DOHH2 (cell line): ENCODE measurements around the gene KDM4C.

ENCODE experiments used
- H3F3A ChIP-seq: fragments of 200-600 bp; sonication (generic), shearing (Covaris generic); 2 replicates; pipeline ENCODE4 v1.6.0; 2016; ENCODE audit warnings: antibody characterized with exemption, mild to moderate bottlenecking; ENCODE audit not compliant: control insufficient read depth, insufficient read depth
- H3K27ac ChIP-seq: fragments of 200-600 bp; sonication (generic); 2 replicates; pipeline ENCODE4 v1.5.1; 2014; ENCODE audit warnings: low read depth, mild to moderate bottlenecking, low read length, moderate library complexity
- H3K27me3 ChIP-seq: fragments of 200-600 bp; sonication (generic); 2 replicates; pipeline ENCODE4 v1.6.1; 2014; ENCODE audit warnings: mild to moderate bottlenecking, low read length, mixed read lengths; ENCODE audit not compliant: control insufficient read depth
- H3K36me3 ChIP-seq: fragments of 200-600 bp; sonication (generic); 2 replicates; pipeline ENCODE4 v1.6.1; 2014; ENCODE audit warnings: mild to moderate bottlenecking, low read length, moderate library complexity, mixed read lengths; ENCODE audit not compliant: control insufficient read depth
- H3K4me1 ChIP-seq: fragments of 200-600 bp; sonication (generic); 2 replicates; pipeline ENCODE4 v1.6.1; 2014; ENCODE audit warnings: mild to moderate bottlenecking, low read length, mixed read lengths; ENCODE audit not compliant: control insufficient read depth
- H3K4me2 ChIP-seq: fragments of 200-600 bp; sonication (generic); 2 replicates; pipeline ENCODE4 v1.6.0; 2014; ENCODE audit warnings: mild to moderate bottlenecking, low read length, moderate library complexity
- H3K4me3 ChIP-seq: fragments of 200-600 bp; sonication (generic); 2 replicates; pipeline ENCODE4 v1.5.1; 2014; ENCODE audit warnings: mild to moderate bottlenecking, low read length, mixed read lengths
- H3K79me2 ChIP-seq: fragments of 200-600 bp; sonication (generic); 2 replicates; pipeline ENCODE4 v1.6.1; 2014; ENCODE audit warnings: mild to moderate bottlenecking, low read length, mixed read lengths; ENCODE audit not compliant: control insufficient read depth
- H3K9me2 ChIP-seq: fragments of 200-600 bp; sonication (generic); replicated peaks from 2 replicates; pipeline ENCODE4 v1.6.1; 2014; ENCODE audit warnings: mild to moderate bottlenecking, low read length, mixed read lengths; ENCODE audit not compliant: control insufficient read depth
- H3K9me3 ChIP-seq: fragments of 200-600 bp; sonication (generic); 2 replicates; pipeline ENCODE4 v1.6.1; 2014; ENCODE audit warnings: antibody characterized with exemption, low read length, mixed read lengths; ENCODE audit not compliant: control insufficient read depth, insufficient read depth
- H4K20me1 ChIP-seq: fragments of 200-600 bp; sonication (generic); 2 replicates; pipeline ENCODE4 v1.6.0; 2014; ENCODE audit warnings: low read depth, mild to moderate bottlenecking, antibody characterized with exemption, low read length, moderate library complexity; ENCODE audit not compliant: control insufficient read depth, insufficient read depth
- CTCF ChIP-seq: fragments of 200-600 bp; sonication (generic); IDR thresholded peaks from one replicate; pipeline ENCODE4 v1.5.1; 2014; ENCODE audit warnings: antibody characterized with exemption, mild to moderate bottlenecking, low read depth, low read length; ENCODE audit not compliant: poor library complexity, severe bottlenecking
- EZH2phosphoT487 ChIP-seq: fragments of 200-600 bp; sonication (generic); IDR thresholded peaks from 2 replicates; pipeline ENCODE4 v1.6.1; 2017; ENCODE audit warnings: borderline replicate concordance, mild to moderate bottlenecking, antibody characterized with exemption, low read length, moderate library complexity, mixed read lengths

Gene KDM4C

DNA sequence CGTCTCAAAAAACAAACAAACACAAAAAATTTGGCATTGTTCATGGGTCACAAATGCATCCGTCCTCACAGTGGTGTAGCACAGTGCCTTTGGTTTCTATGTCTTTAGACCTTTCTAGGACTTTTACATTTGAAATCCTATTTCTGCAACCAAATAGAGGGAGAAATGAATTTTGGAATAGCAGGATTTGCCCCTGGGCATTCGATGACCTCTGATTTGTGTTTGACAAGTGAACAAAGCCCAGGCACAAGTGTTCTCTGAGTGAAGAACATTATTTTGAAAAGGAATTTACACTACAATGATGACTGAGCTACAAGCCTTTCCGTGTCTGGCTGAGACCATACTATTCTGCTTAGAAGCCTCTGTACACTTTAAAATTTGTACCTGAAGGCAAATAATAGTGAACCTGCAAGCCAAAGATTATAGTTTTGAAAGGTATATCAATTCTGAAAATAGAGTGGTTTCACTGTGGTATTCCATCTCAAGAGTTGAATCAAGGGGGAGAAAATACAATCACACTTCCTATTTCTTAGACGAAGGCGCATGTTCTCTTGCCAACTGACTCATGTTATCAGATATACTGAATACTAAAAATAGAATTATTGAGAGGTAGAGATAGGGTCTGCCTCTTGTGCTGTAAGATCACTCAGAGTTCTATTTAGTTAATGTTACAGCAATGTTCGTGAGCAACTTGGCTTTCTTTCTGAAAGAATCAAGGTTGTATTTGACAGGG, 297.6 kb downstream of the KDM4C start:
- no peaks in the 10 kb centered on the region for H3K4me1 ChIP-seq

DNA sequence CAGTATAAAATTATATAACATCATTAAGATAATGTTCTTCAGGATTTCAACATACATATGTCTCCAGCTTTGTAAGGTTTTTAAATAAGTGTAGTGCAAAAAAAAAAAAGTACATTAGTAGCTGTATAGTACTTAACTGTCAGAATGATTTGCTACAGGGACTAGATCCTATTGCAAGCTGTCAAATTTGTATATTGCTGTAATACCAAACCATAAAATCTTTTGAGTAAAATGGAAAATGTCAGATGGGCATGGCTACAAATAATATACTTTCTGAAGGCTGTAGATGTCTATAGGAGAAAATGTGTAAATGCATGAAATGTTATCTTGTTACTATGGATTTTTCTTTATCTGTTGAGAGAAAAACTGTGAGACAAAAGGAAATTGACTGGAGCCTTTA, 298.5 kb downstream of the KDM4C start:
- no peaks in the 10 kb centered on the region for H3K27me3 ChIP-seq
- TF ChIP-seq EZH2phosphoT487 (no peak), CTCF (no peak)

More for the DNA sequence above, 297.6 kb downstream of the KDM4C start:
- Histone ChIP-seq H3K27ac (no peak overlapping the region), H3K4me3 (no peak overlapping the region), H3K79me2 (no peaks in the 10 kb centered on the region), H3K36me3 (0 out of 2 replicates have a peak, but pooled peaks cover 3% of the 10 kb centered on the region), H3F3A (no peaks in the 10 kb centered on the region), H3K27me3 (no peaks in the 10 kb centered on the region), H3K9me2 (no peaks in the 10 kb centered on the region), H3K4me2 (no peak overlapping the region), H3K9me3 (no peaks in the 10 kb centered on the region), H4K20me1 (no peaks in the 10 kb centered on the region)
- TF ChIP-seq EZH2phosphoT487, result no peak
- TF ChIP-seq CTCF, result no peak

GRCh38 chr9:7058473-7058872, 300.7 kb downstream of the KDM4C start:
- no peaks in the 10 kb centered on the region for H4K20me1 ChIP-seq
- no peak overlapping the region for H3K4me3 ChIP-seq
- no peaks in the 10 kb centered on the region for H3K9me3 ChIP-seq
- no peak overlapping the region for H3K27ac ChIP-seq
- H3K36me3 ChIP-seq, result no peaks in the 10 kb centered on the region
- no peak overlapping the region for H3K4me2 ChIP-seq
- no peaks in the 10 kb centered on the region for H3K79me2 ChIP-seq
- no peaks in the 10 kb centered on the region for H3K27me3 ChIP-seq
- no peaks in the 10 kb centered on the region for H3K9me2 ChIP-seq
- TF ChIP-seq EZH2phosphoT487 (no peak), CTCF (no peak)
- no peaks in the 10 kb centered on the region for H3K4me1 ChIP-seq
- no peaks in the 10 kb centered on the region for H3F3A ChIP-seq

More for the DNA sequence above, 298.5 kb downstream of the KDM4C start:
- H4K20me1 ChIP-seq, result no peaks in the 10 kb centered on the region
- H3K79me2 ChIP-seq, result no peaks in the 10 kb centered on the region
- H3K9me2 ChIP-seq, result no peaks in the 10 kb centered on the region
- H3F3A ChIP-seq, result no peaks in the 10 kb centered on the region
- H3K36me3 ChIP-seq, result 0 out of 2 replicates have a peak, but pooled peaks cover 3% of the 10 kb centered on the region
- H3K4me2 ChIP-seq, result no peak overlapping the region
- no peak overlapping the region for H3K4me3 ChIP-seq
- no peak overlapping the region for H3K27ac ChIP-seq
- H3K9me3 ChIP-seq, result no peaks in the 10 kb centered on the region
- H3K4me1 ChIP-seq, result no peaks in the 10 kb centered on the region
